Coronary artery (tissue), 2 donors: Measurements from ENCODE around the gene PELI1.
A peak's percentile ranks its signal among the peaks of the same experiment; 100 is the strongest.

ENCODE experiments used
- DNase-seq: peaks from one replicate; pipeline ENCODE4 v3.0.0-alpha.2; 2017; ENCODE audit warnings: low spot score
- H3K27ac ChIP-seq, 2 donors: fragments of 200-600 bp; sonication (generic); one replicate each; pipeline ENCODE4 v1.5.1; 2016 to 2019
- H3K4me3 ChIP-seq: fragments of 200-600 bp; sonication (generic); 2 replicates; pipeline ENCODE4 v1.5.1; 2016; ENCODE audit warnings: mild to moderate bottlenecking, moderate library complexity
- CTCF ChIP-seq: fragments of 200-600 bp; sonication (generic); IDR thresholded peaks from one replicate; pipeline ENCODE4 v1.5.1; 2019; ENCODE audit warnings: antibody characterized with exemption

PELI1 gene

GRCh38 chr2:64153811-64154210, 9.6 kb upstream of the PELI1 start:
- TF ChIP-seq CTCF = no peak
- no peak for DNase-seq
- Histone ChIP-seq H3K4me3 (no peak overlapping the region), H3K27ac (no peak overlapping the region)

DNA sequence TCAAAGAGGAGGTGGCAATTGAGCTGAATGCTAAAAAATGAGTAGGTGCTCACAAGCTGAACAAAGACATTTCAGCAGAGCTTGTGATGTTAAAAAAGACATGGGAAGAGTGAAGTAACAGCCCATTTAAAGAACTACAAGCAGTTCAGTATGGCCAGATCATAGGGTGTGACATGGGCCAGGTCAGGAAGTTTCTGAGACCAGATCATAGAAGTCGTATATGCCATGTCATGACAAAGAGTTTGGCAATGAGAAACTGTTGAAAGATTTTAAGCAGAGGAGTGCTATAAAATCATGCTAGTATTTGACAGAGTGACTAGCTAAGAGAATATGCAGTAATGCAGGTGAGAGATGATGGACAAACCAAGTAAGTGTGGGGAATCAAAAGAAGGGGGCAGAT, 7.3 kb upstream of the PELI1 start:
- no peak for TF ChIP-seq CTCF
- no peak overlapping the region for H3K4me3 ChIP-seq
- H3K27ac ChIP-seq = no peak overlapping the region
- DNase-seq = no peak

DNA sequence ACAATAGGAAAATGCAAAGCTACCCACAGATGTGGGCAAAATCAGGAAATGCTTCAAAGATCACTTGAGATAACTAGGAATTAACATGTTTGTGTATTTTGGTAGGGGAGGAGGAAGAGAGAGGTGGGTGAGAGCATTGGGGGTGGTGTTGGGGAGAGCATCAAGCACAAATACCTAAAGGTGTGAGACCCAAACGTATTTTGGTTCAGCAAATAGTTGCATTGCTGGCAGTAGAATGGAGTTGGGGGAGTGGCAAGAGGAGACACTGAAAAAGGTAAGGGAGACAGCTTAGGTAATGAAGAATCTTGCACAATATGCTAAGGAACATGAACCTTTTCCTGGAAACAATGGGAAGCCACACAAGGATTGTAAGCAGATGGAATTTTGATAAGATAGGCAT, 1.5 kb upstream of the PELI1 start:
- no peak overlapping the region for H3K4me3 ChIP-seq
- DNase-seq = no peak
- no peak overlapping the region for H3K27ac ChIP-seq
- TF ChIP-seq CTCF = no peak

DNA sequence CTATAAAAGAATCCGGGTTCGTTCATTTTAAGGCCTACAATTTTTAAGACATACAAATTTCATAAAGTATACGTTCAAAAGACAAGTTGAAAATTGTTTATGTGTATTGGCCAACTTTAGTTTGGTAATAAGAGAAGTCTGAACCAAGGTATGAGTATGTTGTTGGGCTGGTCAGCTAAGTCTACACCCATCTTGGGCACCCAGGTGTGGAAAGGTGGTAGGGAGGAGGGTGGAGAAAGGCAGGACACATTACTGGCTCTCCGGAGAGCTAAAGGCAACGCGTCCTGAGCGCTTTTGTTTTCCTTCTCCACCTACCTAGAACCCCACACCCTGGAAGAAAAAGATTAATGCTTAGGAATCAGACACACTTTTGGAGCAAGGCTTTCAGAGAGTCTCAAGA, 899 bp upstream of the PELI1 start:
- Histone ChIP-seq H3K4me3 (no peak overlapping the region), H3K27ac (no peak overlapping the region)
- no peak for TF ChIP-seq CTCF
- DNase-seq = no peak

DNA sequence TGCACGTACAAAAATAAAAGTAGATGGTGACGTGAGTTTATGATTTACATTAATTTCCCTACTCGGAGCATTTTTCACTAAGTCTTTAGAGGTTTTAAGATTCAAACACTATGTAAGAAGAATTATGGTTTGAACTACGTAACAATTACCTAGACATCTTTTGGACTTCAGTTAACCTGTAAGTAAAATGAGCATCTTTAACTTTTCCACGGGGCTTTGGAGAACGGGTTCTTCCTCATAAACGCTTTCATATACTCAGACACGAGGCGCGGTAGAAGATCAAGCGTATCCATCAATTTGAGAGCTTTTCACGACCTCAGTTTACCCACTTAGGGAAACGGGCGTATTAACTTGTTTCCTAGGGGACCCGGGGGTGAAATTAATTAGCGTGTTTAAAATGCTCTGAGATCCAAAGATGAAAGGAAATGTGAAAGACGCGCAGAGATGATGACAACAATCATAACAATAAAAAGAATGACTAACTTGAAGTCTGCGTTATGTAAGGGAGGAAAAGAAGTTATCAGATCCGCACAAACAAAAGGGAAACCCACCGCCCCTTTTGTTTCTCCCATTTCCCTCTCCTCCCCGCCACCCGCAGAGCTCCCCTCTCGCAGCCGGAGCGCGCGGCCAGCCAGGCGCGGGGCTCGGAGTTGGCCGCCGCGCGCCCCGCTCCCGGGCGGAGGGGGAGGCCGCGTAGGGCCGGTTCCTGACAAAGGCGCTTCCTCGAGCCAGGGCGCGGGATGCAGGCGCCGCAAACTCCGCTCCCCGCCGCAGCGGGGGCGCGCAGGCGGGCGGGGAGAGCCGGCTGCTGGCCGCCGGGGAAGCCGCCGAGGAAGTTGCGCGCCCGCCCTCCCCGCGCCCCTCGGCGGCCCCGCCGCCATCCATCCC, 807 bp downstream of the PELI1 start:
- Histone ChIP-seq H3K4me3 (peak overlapping the region; percentile 97), H3K27ac (peak overlapping the region; percentile 99)
- no peak for DNase-seq
- no peak for TF ChIP-seq CTCF

- Histone ChIP-seq H3K27ac (peak overlapping the region; percentile 99), H3K4me3 (peak overlapping the region; percentile 97)
- no peak for TF ChIP-seq CTCF
- no peak for DNase-seq
Measured at GRCh38 chr2:64142741-64143168, 1.5 kb downstream of the PELI1 start.
